Nephron (organoid): Measurements from ENCODE around the gene RNASE13.

Source experiments
- H3K27ac Mint-ChIP-seq, 3 experiments: 2 replicates each; pipeline ENCODE4 v1.8.0; 2020; ENCODE audit warnings: mixed read lengths in 3 of 3, mild to moderate bottlenecking in 2 of 3, moderate library complexity in 1 of 3
- H3K27me3 Mint-ChIP-seq: 2 replicates; pipeline ENCODE4 v1.8.0; 2021; ENCODE audit warnings: low read depth, mild to moderate bottlenecking, moderate library complexity, mixed read lengths
- H3K36me3 Mint-ChIP-seq: 2 replicates; pipeline ENCODE4 v1.8.0; 2020; ENCODE audit warnings: low read depth, mixed read lengths
- H3K4me1 Mint-ChIP-seq: 2 replicates; pipeline ENCODE4 v1.8.0; 2020; ENCODE audit warnings: mixed read lengths
- H3K4me3 Mint-ChIP-seq, 3 experiments: 2 replicates each; pipeline ENCODE4 v1.8.0; 2020; ENCODE audit warnings: mild to moderate bottlenecking in 3 of 3, mixed read lengths in 3 of 3, moderate library complexity in 2 of 3
- H3K9me3 Mint-ChIP-seq: 2 replicates; pipeline ENCODE4 v1.8.0; 2020; ENCODE audit warnings: mixed read lengths
- TF ChIP-seq, protein P1 (sequence below), 3 experiments: fragments of 200-600 bp; sonication (generic); IDR thresholded peaks; one replicate each; pipeline ENCODE4 v1.5.0; 2021; ENCODE audit warnings: antibody characterized with exemption in 3 of 3; ENCODE audit not compliant: unreplicated experiment in 3 of 3

The RNASE13 gene

DNA sequence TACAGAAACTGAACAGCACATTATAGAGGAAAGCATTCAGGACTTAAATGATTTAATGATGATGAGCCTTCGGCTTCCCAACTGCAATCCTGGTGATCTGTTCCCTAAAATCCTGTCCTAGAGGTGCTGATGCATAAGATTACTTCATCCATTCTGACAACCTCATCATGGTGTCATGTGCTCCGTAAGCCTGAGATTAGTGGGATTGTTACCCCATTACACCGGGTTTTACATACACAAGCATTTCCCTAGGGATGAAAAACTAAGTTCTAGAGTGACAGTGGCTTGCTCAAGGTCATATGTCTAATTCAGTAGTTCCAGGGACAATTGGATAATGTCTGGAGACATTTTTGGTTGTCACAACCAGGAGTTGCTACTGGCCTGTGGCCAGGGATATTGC lies 2.5 kb upstream of the RNASE13 start:
- peak overlapping the region in 1 of 3 experiments; percentile 10 for H3K27ac Mint-ChIP-seq
- no peaks in the 10 kb centered on the region for H3K9me3 Mint-ChIP-seq
- no peaks in the 10 kb centered on the region for H3K27me3 Mint-ChIP-seq
- H3K36me3 Mint-ChIP-seq = no peaks in the 10 kb centered on the region
- H3K4me1 Mint-ChIP-seq = peaks cover 52% of the 10 kb centered on the region
- TF ChIP-seq, protein P1, sequence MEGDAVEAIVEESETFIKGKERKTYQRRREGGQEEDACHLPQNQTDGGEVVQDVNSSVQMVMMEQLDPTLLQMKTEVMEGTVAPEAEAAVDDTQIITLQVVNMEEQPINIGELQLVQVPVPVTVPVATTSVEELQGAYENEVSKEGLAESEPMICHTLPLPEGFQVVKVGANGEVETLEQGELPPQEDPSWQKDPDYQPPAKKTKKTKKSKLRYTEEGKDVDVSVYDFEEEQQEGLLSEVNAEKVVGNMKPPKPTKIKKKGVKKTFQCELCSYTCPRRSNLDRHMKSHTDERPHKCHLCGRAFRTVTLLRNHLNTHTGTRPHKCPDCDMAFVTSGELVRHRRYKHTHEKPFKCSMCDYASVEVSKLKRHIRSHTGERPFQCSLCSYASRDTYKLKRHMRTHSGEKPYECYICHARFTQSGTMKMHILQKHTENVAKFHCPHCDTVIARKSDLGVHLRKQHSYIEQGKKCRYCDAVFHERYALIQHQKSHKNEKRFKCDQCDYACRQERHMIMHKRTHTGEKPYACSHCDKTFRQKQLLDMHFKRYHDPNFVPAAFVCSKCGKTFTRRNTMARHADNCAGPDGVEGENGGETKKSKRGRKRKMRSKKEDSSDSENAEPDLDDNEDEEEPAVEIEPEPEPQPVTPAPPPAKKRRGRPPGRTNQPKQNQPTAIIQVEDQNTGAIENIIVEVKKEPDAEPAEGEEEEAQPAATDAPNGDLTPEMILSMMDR (IDR thresholded peaks at IDR 0.05; ENCODE audit: unreplicated experiment in 3 of 3) = no peak
- no peak overlapping the region for H3K4me3 Mint-ChIP-seq

DNA sequence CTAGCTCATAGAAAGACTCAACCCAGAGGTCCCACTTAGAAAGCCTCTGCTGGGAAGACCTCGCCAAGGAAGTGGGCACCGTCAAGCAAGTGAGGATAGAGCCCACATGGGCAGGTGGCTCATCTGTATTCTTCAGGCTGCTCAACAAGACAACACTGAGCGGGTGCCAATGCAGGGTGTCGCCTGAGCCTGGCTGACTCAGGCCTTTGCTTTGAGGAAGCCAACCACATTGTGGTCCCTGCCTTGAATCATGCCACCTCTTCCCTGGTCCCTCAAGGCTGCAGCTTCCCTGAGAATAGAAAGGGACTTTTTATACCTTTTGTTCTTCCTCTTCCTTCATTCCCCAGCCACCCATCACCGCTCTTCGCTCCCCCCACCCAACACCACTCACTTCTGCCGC lies 2.1 kb upstream of the RNASE13 start:
- Mint-ChIP-seq H3K4me3 (no peak overlapping the region), H3K4me1 (peaks cover 56% of the 10 kb centered on the region), H3K27me3 (peaks cover 3% of the 10 kb centered on the region), H3K27ac (peak overlapping the region in 1 of 3 experiments; percentile 10), H3K36me3 (no peaks in the 10 kb centered on the region), H3K9me3 (no peaks in the 10 kb centered on the region)
- TF ChIP-seq, protein P1 (IDR thresholded peaks at IDR 0.05; ENCODE audit: unreplicated experiment in 3 of 3) = no peak

DNA sequence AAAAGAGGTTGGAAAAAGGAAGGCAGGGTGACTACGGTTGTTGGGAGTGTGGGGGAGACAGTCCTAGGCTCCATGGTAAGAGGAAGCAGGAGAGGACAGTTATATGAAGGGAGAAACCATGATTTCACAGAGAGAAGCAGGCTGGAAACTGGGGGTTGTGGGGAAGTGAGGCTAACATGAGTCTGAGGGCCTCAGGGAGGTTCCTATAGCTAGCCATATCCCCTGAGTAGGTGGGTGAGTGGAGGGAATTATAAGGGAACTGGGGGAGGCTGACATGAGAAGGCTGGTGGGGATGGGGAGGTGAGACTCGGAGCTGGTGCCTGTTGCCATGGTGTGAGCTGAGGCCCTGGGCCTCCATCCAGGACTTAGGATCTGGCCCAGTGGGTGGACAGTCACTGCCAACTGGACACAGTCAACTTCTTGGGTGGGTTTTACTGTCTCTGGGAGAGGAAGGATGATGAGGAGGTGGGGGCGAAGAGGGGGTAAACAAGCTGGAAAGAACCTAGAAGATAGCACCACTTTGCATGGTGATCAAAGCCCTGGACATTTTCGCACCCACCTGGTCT lies 1.4 kb downstream of the RNASE13 start:
- TF ChIP-seq, protein P1 (IDR thresholded peaks at IDR 0.05; ENCODE audit: unreplicated experiment in 3 of 3) = no peak
- Mint-ChIP-seq H3K4me3 (peak overlapping the region in 1 of 3 experiments; percentile 10), H3K27ac (peak overlapping the region in 2 of 3 experiments; percentile 41 to 55), H3K9me3 (no peaks in the 10 kb centered on the region), H3K4me1 (peaks cover 35% of the 10 kb centered on the region), H3K27me3 (peaks cover 7% of the 10 kb centered on the region), H3K36me3 (no peaks in the 10 kb centered on the region)

DNA sequence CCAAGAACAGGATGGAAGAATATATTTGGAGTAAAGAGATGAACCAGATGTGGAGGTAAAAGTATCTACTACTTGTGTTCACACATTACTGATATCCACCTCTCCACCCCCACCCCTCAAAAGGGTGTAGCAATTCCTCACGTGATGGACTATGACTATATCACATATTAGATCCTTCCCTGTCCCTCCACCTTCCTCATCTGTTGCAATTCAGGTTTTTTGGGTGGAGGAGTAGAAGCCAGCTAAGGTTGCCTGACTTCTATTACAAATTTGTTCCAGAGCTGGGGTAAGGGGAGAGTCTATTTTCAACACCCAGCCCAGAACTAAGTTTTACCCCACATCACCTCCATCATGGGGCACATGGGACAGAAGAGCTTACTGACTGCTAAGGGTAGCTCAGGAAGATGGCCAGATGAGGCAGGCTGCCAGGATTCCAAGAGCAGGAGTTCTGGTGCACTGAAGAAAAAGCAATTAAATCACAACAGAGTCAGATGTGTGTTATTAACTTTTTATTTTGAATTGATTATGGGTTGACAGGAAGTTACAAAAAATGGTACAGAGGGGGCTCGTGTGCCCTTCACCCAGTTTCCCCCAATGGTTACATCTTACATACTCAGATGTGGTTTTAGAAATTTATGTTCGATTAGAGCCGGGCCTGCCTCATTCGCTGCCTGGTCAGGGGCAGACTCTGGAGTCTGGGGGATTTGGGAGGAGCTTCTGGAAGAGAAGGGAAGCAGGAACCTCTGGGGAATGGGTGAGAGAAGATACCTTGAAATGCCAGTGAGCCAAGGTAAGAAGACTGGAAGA lies 2.1 kb downstream of the RNASE13 start:
- Mint-ChIP-seq H3K9me3 (no peaks in the 10 kb centered on the region), H3K4me1 (peaks cover 29% of the 10 kb centered on the region), H3K4me3 (peak overlapping the region in 1 of 3 experiments; percentile 10), H3K27ac (peak overlapping the region; percentile 41 to 90 (median 55)), H3K27me3 (peaks cover 7% of the 10 kb centered on the region), H3K36me3 (no peaks in the 10 kb centered on the region)
- TF ChIP-seq, protein P1 (IDR thresholded peaks at IDR 0.05; ENCODE audit: unreplicated experiment in 3 of 3) = no peak

DNA sequence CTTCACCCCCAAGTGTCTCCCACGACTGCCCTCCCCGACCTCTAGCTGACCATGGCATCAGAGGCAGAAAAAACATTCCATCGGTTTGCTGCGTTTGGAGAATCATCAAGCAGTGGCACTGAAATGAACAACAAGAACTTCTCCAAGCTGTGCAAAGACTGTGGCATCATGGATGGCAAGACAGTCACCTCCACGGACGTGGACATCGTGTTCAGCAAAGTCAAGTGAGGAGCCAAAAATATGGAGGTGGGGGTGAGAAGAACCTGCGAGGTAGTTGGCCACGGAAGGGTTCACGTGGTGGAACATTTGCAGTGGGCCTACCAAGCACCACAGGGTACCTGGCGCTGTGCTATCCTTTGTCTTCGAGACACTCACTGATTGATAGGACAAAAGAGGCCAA lies 4.1 kb downstream of the RNASE13 start:
- no peaks in the 10 kb centered on the region for H3K9me3 Mint-ChIP-seq
- peaks cover 7% of the 10 kb centered on the region for H3K27me3 Mint-ChIP-seq
- peak overlapping the region in 2 of 3 experiments; percentile 26 to 31 for H3K4me3 Mint-ChIP-seq
- H3K27ac Mint-ChIP-seq = peak overlapping the region; percentile 44 to 94 (median 74)
- H3K4me1 Mint-ChIP-seq = peaks cover 37% of the 10 kb centered on the region
- TF ChIP-seq, protein P1 (IDR thresholded peaks at IDR 0.05; ENCODE audit: unreplicated experiment in 3 of 3) = no peak
- H3K36me3 Mint-ChIP-seq = no peaks in the 10 kb centered on the region
